Measurements from ENCODE around the gene VPS8. TPM values are rescaled to one million over a fixed set of nuclear protein-coding genes. Genes with fewer than 3 reads are reported as not detected.

VPS8 gene
- total RNA-seq, 1 donor from 2014 or later: 40.1 TPM

DNA sequence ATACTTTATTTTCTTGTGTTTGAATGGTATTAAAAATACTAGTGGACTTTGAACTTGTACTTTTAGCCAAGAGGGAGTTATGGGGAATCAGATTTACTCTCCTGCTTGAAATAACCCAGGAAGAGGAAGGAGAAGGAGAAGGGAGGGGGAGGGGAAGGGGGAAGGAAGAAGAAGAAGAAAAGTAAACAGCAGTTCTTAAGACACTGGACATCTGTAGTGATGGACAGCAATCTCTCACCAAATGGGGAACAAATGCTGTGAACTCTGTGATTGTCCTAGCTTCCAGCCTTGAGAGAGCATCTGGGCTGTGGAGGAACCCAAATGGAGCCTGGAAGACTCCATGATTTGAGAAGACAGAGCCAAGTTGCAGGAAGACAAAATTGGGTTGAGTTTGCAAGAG is 52.0 kb downstream of the VPS8 start:
- Mint-ChIP-seq H3K4me3 (ENCODE audit: low read depth) (no peak overlapping the region), H3K4me1 (ENCODE audit: low read depth) (no peaks in the 10 kb centered on the region), H3K27me3 (ENCODE audit: low read depth) (no peaks in the 10 kb centered on the region), H3K27ac (no peak overlapping the region), H3K9me3 (no peaks in the 10 kb centered on the region), H3K36me3 (ENCODE audit: low read depth) (peaks cover 48% of the 10 kb centered on the region)
- DNase-seq (ENCODE audit: low spot score): no peak
- intact Hi-C loops (cut with micrococcal nuclease): no loop called here

DNA sequence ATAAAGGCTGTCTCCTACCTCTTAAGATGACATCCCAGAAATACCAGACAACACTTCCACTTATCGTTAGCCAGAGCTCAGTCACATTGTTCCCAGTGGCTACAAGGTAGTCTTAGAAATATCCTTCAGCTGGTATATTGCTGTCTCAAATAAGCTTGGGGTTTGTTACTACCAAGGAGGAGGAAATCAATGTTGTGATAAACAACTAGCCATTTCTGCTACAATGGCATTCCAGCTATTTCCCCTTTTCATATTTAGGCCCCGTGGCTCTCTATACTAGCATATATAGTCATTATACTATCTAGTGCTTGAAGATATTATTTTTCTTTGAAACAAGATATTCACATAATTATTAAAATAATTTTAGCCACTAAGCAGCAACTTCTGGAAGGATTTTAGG is 56.5 kb downstream of the VPS8 start:
- Mint-ChIP-seq H3K9me3 (no peaks in the 10 kb centered on the region), H3K36me3 (ENCODE audit: low read depth) (peaks cover 62% of the 10 kb centered on the region), H3K4me1 (ENCODE audit: low read depth) (peaks cover 14% of the 10 kb centered on the region), H3K27me3 (ENCODE audit: low read depth) (no peaks in the 10 kb centered on the region), H3K4me3 (ENCODE audit: low read depth) (no peak overlapping the region), H3K27ac (no peak overlapping the region)
- intact Hi-C loops (cut with micrococcal nuclease): no loop called here
- no peak for DNase-seq (ENCODE audit: low spot score)

DNA sequence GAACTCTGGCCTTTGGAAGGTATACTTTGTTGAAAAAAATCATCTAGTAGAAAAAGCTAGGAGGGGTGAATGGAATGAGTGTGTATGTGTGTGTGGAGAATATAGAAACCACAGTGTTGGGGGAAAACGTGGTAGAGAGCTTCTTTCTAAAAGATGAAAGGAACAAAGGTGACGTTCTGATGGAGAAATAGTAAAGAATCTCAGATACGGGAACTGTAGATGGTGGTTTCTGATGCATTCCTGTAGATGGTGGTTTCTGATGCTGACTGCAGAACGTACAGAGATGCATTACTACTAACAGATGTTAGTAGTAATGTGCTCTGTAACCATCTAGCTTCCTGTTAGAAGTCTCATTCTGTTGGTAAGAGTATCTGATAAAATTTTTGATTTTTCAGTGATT is 60.2 kb downstream of the VPS8 start:
- Mint-ChIP-seq H3K36me3 (ENCODE audit: low read depth) (peaks cover 52% of the 10 kb centered on the region), H3K4me3 (ENCODE audit: low read depth) (no peak overlapping the region)

DNA sequence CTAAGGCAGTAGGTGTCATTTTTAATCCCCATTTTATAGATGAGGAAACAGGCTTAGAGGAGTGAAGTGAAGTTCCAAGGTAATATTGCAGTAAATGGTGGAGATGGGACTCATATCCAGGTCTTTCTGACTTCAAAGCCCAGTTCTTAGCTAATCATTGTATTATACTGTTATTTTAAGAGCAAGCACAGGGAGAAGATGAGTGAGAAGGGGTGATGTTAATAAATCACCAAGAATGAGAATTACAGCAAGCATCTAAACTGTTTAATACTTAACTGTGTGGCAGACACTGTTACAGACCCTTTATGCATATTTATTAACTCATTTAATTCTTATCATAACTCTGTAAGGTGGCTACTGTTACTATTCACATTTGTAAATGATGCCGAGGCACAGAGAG is 61.2 kb downstream of the VPS8 start:
- intact Hi-C loops (cut with micrococcal nuclease): loop anchor here (5.0 to 10.0 kb wide), 2 partner anchors 61 to 432 kb away; partner anchors contain the start of gene VPS8
- H3K27ac Mint-ChIP-seq: no peak overlapping the region
- peaks cover 14% of the 10 kb centered on the region for H3K4me1 Mint-ChIP-seq (ENCODE audit: low read depth)

More for the DNA sequence above, 60.2 kb downstream of the VPS8 start:
- Mint-ChIP-seq H3K4me1 (ENCODE audit: low read depth) (peaks cover 14% of the 10 kb centered on the region), H3K27ac (peak overlapping the region; percentile 46), H3K9me3 (no peaks in the 10 kb centered on the region), H3K27me3 (ENCODE audit: low read depth) (no peaks in the 10 kb centered on the region)
- no peak for DNase-seq (ENCODE audit: low spot score)
- intact Hi-C loops (cut with micrococcal nuclease): loop anchor here (5.0 to 10.0 kb wide), 2 partner anchors 60 to 433 kb away; partner anchors contain the start of gene VPS8

DNA sequence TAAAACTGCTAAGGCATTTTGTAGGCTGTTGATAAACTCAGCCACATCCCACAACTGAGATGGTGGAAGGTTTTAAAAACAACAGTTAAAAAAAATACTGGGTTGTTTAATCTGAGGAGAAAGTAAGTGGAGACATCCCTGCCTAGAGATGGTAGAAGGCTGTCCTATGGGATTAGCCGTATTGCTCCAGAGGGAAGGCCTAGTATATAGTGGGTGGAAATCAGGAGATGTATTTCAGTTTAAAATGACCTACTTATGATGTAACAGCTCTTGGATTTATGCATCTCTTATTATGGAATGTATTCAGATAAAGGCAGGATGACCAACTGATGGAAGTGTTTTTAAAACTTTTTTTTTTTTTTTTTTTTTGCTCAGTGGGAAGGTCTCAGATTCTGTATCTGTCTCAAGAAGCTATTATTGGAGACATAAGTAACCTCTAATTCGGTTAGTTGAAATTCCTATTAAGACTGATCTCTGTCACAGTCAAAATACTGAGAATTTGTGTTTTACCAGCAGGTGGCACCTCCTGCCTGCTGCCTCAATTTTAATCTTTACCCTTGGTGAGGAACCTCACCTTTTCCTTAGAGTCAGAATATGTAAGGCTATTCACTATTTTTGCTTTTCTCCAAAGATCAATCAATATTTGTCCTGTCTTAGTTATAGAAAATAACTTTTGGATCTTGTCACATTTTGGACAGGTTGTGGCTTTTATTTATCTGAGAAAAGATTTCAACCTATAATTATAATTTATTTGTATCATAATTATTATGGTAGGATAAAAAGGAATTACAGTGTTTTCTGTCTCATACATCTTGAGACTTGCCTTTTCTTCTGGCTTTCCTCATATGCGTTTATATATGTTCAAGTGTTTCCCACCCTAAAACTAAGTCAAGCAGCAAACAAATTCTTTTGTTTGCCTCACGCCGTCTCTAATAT is 63.0 kb downstream of the VPS8 start:
- no peak overlapping the region for H3K27ac Mint-ChIP-seq
- DNase-seq (ENCODE audit: low spot score): no peak
- no peaks in the 10 kb centered on the region for H3K9me3 Mint-ChIP-seq
- no peaks in the 10 kb centered on the region for H3K27me3 Mint-ChIP-seq (ENCODE audit: low read depth)
- peaks cover 14% of the 10 kb centered on the region for H3K4me1 Mint-ChIP-seq (ENCODE audit: low read depth)
- peaks cover 40% of the 10 kb centered on the region for H3K36me3 Mint-ChIP-seq (ENCODE audit: low read depth)
- intact Hi-C loops (cut with micrococcal nuclease): loop anchor here (1.0 to 10.0 kb wide), 3 partner anchors 63 to 430 kb away; partner anchors contain the start of gene VPS8
- no peak overlapping the region for H3K4me3 Mint-ChIP-seq (ENCODE audit: low read depth)

More for the DNA sequence above, 61.2 kb downstream of the VPS8 start:
- H3K9me3 Mint-ChIP-seq: no peaks in the 10 kb centered on the region
- no peak overlapping the region for H3K4me3 Mint-ChIP-seq (ENCODE audit: low read depth)
- no peak for DNase-seq (ENCODE audit: low spot score)
- no peaks in the 10 kb centered on the region for H3K27me3 Mint-ChIP-seq (ENCODE audit: low read depth)
- peaks cover 52% of the 10 kb centered on the region for H3K36me3 Mint-ChIP-seq (ENCODE audit: low read depth)

DNA sequence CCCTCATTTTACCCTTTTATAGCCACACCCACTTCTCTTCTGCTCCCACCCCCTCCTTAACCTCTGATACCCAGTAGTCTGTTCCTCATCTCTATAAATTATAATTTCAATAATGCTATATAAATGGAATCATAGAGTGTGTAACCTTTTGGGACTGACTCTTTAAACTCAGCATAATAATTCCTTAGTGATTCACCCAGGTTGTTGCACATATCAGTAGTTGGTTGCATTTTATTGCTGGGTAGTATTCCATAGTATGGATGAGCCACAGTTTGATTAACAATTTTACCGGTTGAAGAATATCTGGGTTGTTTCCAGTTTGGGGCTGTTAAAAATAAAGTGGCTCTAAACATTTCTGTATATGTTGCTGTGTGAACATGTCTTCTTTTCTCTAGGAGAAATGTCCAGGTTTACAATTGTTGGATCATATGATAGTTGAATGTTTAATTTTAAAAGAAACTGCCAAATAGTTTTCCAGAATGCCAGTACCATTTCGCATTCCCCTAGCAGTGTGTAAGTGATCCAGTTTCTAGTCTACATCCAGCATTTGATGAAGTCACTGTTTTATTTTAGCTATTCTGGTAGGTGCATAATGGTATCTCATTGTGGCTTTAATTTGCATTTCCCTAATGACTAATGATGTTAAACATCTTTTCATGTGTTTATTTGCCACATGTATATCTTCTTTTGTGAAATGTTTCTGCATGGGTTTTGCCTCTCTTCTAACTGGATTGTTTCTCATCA is 68.5 kb downstream of the VPS8 start:
- Mint-ChIP-seq H3K27me3 (ENCODE audit: low read depth) (no peaks in the 10 kb centered on the region), H3K27ac (no peak overlapping the region), H3K4me3 (ENCODE audit: low read depth) (no peak overlapping the region), H3K9me3 (no peaks in the 10 kb centered on the region), H3K36me3 (ENCODE audit: low read depth) (peaks cover 32% of the 10 kb centered on the region), H3K4me1 (ENCODE audit: low read depth) (no peaks in the 10 kb centered on the region)
- intact Hi-C loops (cut with micrococcal nuclease): no loop called here
- no peak for DNase-seq (ENCODE audit: low spot score)

DNA sequence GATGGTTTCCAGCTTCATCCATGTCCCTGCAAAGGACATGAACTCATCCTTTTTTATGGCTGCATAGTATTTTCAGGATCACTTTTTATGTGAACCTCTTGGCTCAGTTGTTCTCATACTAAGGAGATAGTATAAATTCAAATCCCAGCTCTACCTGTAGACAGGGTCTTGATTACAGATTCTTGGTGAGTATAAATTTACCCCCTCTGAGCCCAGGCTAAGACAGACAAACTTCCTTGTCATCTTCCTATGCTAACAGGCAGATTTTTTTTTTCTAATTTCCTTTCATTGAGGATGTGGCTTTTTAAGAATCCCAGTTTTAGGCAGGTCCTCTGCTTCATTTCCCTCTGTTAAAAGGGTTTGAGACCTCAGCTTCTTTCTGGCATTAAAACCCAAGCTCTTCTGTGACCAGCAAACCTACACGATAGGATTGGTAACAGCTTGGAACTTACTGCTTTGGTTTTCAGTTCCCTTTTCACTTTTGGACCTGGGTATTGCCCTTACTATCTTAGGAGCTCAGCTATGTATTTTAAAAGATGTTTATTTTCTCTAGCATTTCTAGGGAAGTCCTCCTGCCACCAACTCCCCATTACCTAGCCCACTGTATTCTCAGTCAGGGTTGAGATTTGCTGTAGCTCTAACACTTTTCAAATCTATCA is 72.5 kb downstream of the VPS8 start:
- no peak for DNase-seq (ENCODE audit: low spot score)
- intact Hi-C loops (cut with micrococcal nuclease): no loop called here
- Mint-ChIP-seq H3K27ac (no peak overlapping the region), H3K36me3 (ENCODE audit: low read depth) (peaks cover 20% of the 10 kb centered on the region), H3K4me1 (ENCODE audit: low read depth) (no peaks in the 10 kb centered on the region), H3K27me3 (ENCODE audit: low read depth) (no peaks in the 10 kb centered on the region), H3K9me3 (no peaks in the 10 kb centered on the region), H3K4me3 (ENCODE audit: low read depth) (no peak overlapping the region)

DNA sequence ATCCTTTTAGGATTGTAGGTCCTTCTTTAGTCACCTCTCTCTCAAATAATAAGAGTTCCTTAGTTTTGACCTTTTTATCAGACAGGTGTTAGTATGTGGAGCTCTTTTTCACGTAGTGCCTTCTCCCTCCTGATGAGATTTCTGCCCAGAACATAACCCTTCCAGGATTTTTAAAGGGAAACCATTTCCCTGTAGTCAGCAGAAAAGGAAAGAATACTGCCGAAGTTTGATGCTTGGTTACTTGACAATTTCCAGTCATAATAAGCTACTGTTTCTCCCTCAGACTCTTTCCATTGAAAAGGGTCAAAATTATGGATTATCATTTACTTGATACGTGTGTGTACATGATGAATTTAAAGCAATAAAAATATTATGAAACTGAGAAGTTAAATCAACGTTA is 73.1 kb downstream of the VPS8 start:
- H3K4me3 Mint-ChIP-seq (ENCODE audit: low read depth): no peak overlapping the region
- DNase-seq (ENCODE audit: low spot score): no peak
- H3K27ac Mint-ChIP-seq: no peak overlapping the region
- intact Hi-C loops (cut with micrococcal nuclease): no loop called here
- no peaks in the 10 kb centered on the region for H3K27me3 Mint-ChIP-seq (ENCODE audit: low read depth)
- H3K36me3 Mint-ChIP-seq (ENCODE audit: low read depth): peaks cover 20% of the 10 kb centered on the region
- no peaks in the 10 kb centered on the region for H3K9me3 Mint-ChIP-seq
- no peaks in the 10 kb centered on the region for H3K4me1 Mint-ChIP-seq (ENCODE audit: low read depth)

DNA sequence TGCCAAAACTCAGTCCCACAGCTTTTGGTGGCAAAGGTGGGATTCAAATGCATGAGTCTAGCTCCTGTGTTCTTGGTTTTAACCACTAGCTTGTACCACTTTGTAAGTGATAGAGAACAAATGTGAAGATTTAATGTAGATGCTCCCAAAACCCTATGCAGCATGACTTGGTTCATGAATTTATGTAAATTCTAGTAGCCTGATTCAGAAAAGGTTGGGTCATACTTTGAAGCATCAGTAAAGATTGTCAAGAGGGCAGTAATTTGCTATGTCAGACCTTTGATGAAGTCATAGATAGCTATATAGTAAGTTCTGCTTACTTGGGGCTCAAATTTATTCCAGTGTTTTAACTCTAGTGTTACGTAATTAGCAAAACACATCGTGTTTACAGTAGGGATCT is 75.6 kb downstream of the VPS8 start:
- DNase-seq (ENCODE audit: low spot score): no peak
- peaks cover 14% of the 10 kb centered on the region for H3K36me3 Mint-ChIP-seq (ENCODE audit: low read depth)
- intact Hi-C loops (cut with micrococcal nuclease): no loop called here
- H3K27ac Mint-ChIP-seq: no peak overlapping the region
- no peaks in the 10 kb centered on the region for H3K27me3 Mint-ChIP-seq (ENCODE audit: low read depth)
- no peaks in the 10 kb centered on the region for H3K4me1 Mint-ChIP-seq (ENCODE audit: low read depth)
- no peak overlapping the region for H3K4me3 Mint-ChIP-seq (ENCODE audit: low read depth)
- no peaks in the 10 kb centered on the region for H3K9me3 Mint-ChIP-seq

DNA sequence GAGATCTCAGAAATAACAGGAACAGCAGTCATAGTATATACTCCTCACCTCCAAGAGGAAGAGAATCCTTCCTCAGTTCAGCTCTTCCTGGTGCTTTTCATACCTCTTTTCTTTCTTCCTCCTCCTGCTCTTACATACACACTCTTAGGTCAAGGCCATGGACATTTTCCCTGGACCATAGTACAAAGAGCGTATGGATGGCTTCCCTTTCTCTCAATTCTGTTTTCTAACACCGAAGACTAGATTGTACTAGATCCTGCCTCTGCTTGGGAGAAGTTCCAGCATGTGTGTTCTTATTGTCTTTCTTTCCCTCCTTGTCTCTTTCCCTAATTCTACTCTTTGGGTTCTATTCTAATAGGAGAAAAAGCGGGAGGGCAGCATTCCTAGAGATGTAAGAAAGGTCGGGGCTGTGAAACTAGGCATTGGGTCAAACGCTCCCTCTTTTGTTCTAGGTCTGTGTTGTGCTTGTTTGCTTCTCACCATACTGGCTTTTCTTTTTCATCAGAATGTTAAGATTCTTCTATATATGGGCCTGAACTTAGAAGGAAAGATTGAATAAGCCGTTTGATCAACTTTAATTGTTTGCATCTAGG is 77.4 kb downstream of the VPS8 start:
- intact Hi-C loops (cut with micrococcal nuclease): no loop called here
- Mint-ChIP-seq H3K27ac (no peak overlapping the region), H3K9me3 (no peaks in the 10 kb centered on the region), H3K4me1 (ENCODE audit: low read depth) (no peaks in the 10 kb centered on the region), H3K27me3 (ENCODE audit: low read depth) (no peaks in the 10 kb centered on the region), H3K36me3 (ENCODE audit: low read depth) (peaks cover under 1% of the 10 kb centered on the region), H3K4me3 (ENCODE audit: low read depth) (no peak overlapping the region)
- DNase-seq (ENCODE audit: low spot score): no peak

DNA sequence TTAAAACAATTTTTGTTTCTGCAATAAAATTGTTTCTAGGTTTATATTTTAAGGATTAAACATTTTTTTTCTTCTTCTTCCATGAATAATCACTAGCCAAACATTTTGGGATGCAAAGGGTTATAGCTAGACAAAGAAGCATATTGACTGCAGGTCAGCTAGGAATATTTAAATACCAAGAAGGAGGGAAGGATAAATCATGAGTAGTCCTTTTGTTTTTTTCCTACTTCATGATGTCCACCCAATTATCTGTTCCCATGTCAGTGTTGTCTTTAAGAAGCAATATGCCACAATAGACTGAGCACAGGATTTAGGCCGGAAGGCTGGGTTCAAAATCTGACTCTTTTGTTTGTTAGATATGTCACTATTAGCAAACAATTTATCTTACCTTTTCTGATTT is 82.1 kb downstream of the VPS8 start:
- H3K9me3 Mint-ChIP-seq: no peaks in the 10 kb centered on the region
- no peak for DNase-seq (ENCODE audit: low spot score)
- H3K27me3 Mint-ChIP-seq (ENCODE audit: low read depth): no peaks in the 10 kb centered on the region
- no peak overlapping the region for H3K27ac Mint-ChIP-seq
- H3K36me3 Mint-ChIP-seq (ENCODE audit: low read depth): no peaks in the 10 kb centered on the region
- intact Hi-C loops (cut with micrococcal nuclease): no loop called here
- no peaks in the 10 kb centered on the region for H3K4me1 Mint-ChIP-seq (ENCODE audit: low read depth)
- H3K4me3 Mint-ChIP-seq (ENCODE audit: low read depth): no peak overlapping the region

DNA sequence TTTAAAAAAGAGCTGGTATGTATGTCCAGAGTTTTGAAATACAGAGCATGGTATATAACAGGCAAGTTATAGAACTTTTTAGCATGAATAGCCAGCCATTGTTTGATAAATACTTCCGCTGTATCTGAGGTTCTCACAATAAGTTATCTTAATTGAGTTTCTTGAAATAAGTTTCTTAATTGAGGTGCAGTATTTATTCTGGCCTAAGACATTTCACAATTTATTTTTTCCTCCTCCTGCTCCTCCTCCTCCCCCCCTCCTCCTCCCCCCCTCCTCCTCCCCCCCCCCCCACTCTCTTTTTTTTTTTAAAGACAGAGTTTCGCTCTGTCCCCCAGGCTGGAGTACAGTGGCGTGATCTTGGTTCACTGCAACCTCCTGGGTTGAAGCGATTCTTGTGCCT is 83.4 kb downstream of the VPS8 start:
- Mint-ChIP-seq H3K36me3 (ENCODE audit: low read depth) (peaks cover 2% of the 10 kb centered on the region), H3K4me1 (ENCODE audit: low read depth) (no peaks in the 10 kb centered on the region), H3K27me3 (ENCODE audit: low read depth) (no peaks in the 10 kb centered on the region), H3K9me3 (no peaks in the 10 kb centered on the region), H3K4me3 (ENCODE audit: low read depth) (no peak overlapping the region), H3K27ac (no peak overlapping the region)
- intact Hi-C loops (cut with micrococcal nuclease): no loop called here
- no peak for DNase-seq (ENCODE audit: low spot score)

All from activated T-helper 2 cell treated with anti-CD3 and anti-CD28 coated beads, Interferon-gamma antibody, Interleukin-2, Interleukin-4, amounts not matched to agents 10 μg/mL and 5 μg/mL and 100 μg/mL, durations not matched to agents 14 hours and 24 hours and 36 hours (primary cell).